OCI-LY3 (cell line): ENCODE results near the gene BTNL8.

Experiments
- EZH2phosphoT487 ChIP-seq: fragments of 200-600 bp; shearing (Covaris generic); IDR thresholded peaks from 2 replicates; pipeline ENCODE4 v1.6.1; 2018; ENCODE audit warnings: antibody characterized with exemption, mixed run types, low read depth
- TF ChIP-seq, protein P1 (sequence below): fragments of 200-600, 300-600 bp; sonication (generic); IDR thresholded peaks from 2 replicates; pipeline ENCODE4 v1.5.1; 2014; ENCODE audit warnings: antibody characterized with exemption, low read length, low read depth

DNA sequence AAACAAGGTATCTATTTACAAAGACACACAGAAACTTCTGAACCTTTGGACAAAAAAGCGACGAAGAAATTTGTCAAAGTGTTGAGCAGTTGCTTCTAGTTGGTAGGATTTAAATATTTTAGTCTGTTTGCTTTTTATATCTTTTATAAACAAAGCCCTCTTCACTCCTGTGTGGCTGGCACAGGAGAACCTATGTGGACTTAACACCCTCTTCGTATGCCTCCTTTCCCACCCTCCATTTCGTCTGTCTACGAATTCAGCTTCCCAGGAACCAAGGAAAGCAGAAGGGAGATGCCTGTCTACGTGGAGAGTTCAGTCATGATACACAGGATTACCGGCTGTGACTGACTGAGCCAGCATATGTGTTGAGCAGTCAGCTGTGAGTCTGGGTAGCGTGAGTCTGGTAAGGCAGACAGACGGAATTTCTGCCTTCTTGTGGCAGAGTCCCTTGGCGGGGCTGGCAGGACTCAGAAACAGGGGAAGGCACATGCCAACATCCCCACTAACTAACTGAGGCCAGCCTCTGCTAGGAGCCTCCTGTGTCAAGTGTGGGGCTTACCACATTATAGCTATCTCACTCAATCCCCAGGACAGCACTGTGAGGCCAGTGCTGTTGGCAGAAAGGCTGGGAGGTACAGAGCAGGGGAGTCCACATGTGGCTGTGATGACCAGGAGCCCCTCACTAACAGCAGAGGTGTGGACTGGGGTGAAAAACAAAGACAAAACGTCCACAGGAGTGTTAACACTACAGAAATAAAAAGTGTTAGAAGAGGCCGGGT lies 24.0 kb upstream of the BTNL8 start:
- TF ChIP-seq, protein P1, sequence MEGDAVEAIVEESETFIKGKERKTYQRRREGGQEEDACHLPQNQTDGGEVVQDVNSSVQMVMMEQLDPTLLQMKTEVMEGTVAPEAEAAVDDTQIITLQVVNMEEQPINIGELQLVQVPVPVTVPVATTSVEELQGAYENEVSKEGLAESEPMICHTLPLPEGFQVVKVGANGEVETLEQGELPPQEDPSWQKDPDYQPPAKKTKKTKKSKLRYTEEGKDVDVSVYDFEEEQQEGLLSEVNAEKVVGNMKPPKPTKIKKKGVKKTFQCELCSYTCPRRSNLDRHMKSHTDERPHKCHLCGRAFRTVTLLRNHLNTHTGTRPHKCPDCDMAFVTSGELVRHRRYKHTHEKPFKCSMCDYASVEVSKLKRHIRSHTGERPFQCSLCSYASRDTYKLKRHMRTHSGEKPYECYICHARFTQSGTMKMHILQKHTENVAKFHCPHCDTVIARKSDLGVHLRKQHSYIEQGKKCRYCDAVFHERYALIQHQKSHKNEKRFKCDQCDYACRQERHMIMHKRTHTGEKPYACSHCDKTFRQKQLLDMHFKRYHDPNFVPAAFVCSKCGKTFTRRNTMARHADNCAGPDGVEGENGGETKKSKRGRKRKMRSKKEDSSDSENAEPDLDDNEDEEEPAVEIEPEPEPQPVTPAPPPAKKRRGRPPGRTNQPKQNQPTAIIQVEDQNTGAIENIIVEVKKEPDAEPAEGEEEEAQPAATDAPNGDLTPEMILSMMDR = no peak
- no peak for TF ChIP-seq EZH2phosphoT487
